SK-N-SH (cell line): ENCODE measurements around the gene OR52L1. TPM values are rescaled to one million over a fixed set of nuclear protein-coding genes. Genes with fewer than 3 reads are reported as not detected.

Experiments
- CTCF ChIA-PET: fragments of 300-600, 350-600 bp; formaldehyde crosslinking; extraction: SDS; loops from one replicate; lab custom pipeline; 2021; lab: Yijun Ruan, JAX
- POLR2A ChIA-PET: fragments of 350-600 bp; sonication (Branson Sonifier 250); formaldehyde crosslinking; extraction: SDS; loops from one replicate; lab custom pipeline; 2020; ENCODE audit warnings: antibody characterized with exemption, inconsistent platforms; lab: Yijun Ruan, JAX
- DNase-seq: peaks from one replicate; pipeline ENCODE4 v3.0.0; 2012
- H2AFZ ChIP-seq: fragments of 200-600 bp; sonication (generic); 2 replicates; pipeline ENCODE4 v1.8.1; 2016; ENCODE audit warnings: antibody characterized with exemption, mild to moderate bottlenecking, low read depth
- H3F3A ChIP-seq: fragments of 200-600 bp; sonication (generic); replicated peaks from 2 replicates; pipeline ENCODE3; 2016; ENCODE audit warnings: antibody characterized with exemption, mild to moderate bottlenecking; ENCODE audit not compliant: insufficient read depth
- H3K27ac ChIP-seq, 2 experiments: fragments of 200-500 bp in 1 of 2; fragments of 200-600 bp in 1 of 2; sonication (Bioruptor generic) in 1 of 2; sonication (generic), shearing (Covaris generic) in 1 of 2; 2 replicates each; pipeline versions ENCODE4 v1.5.1 to v1.6.1; 2014 to 2016; ENCODE audit warnings: low read depth in 2 of 2, inconsistent platforms in 1 of 2, low read length in 1 of 2, mild to moderate bottlenecking in 1 of 2, mixed read lengths in 1 of 2
- H3K27me3 ChIP-seq: fragments of 200-600 bp; sonication (generic), shearing (Covaris generic); 2 replicates; pipeline ENCODE4 v1.6.1; 2016; ENCODE audit warnings: mixed run types; ENCODE audit not compliant: insufficient read depth
- H3K36me3 ChIP-seq, 2 experiments: fragments of 200-500 bp in 1 of 2; fragments of 200-600 bp in 1 of 2; sonication (Bioruptor generic) in 1 of 2; sonication (generic) in 1 of 2; replicated peaks in 1 of 2; 2 replicates each; pipeline versions ENCODE3 to v1.5.1; 2014 to 2016; ENCODE audit warnings: low read length in 1 of 2, mild to moderate bottlenecking in 1 of 2; ENCODE audit not compliant: insufficient read depth in 2 of 2, control insufficient read depth in 1 of 2
- H3K4me1 ChIP-seq, 2 experiments: fragments of 200-500 bp in 1 of 2; fragments of 200-600 bp in 1 of 2; sonication (Bioruptor generic) in 1 of 2; sonication (generic), shearing (Covaris generic) in 1 of 2; 2 replicates each; pipeline versions ENCODE4 v1.5.1 to v1.6.1; 2014 to 2016; ENCODE audit warnings: low read depth in 1 of 2, low read length in 1 of 2, mixed run types in 1 of 2; ENCODE audit not compliant: insufficient read depth in 2 of 2, control insufficient read depth in 1 of 2
- H3K4me2 ChIP-seq: fragments of 200-600 bp; sonication (generic), shearing (Covaris generic); 2 replicates; pipeline ENCODE4 v1.6.1; 2017; ENCODE audit warnings: mixed run types
- H3K4me3 ChIP-seq, 2 experiments: fragments of 200-500 bp in 1 of 2; fragments of 200-600 bp in 1 of 2; sonication (Bioruptor generic) in 1 of 2; sonication (generic), shearing (Covaris generic) in 1 of 2; 2 replicates each; pipeline versions ENCODE4 v1.5.1 to v1.8.1; 2014 to 2016; ENCODE audit warnings: low read depth in 2 of 2, inconsistent platforms in 1 of 2, low read length in 1 of 2, mild to moderate bottlenecking in 1 of 2, mixed read lengths in 1 of 2, moderate library complexity in 1 of 2
- H3K79me2 ChIP-seq: fragments of 200-600 bp; sonication (generic); 2 replicates; pipeline ENCODE4 v1.8.1; 2017; ENCODE audit warnings: mild to moderate bottlenecking; ENCODE audit not compliant: insufficient read depth
- H3K9ac ChIP-seq: fragments of 200-600 bp; sonication (generic); 2 replicates; pipeline ENCODE4 v1.6.1; 2017; ENCODE audit warnings: mixed run types
- H3K9me2 ChIP-seq: fragments of 200-600 bp; sonication (generic); 2 replicates; pipeline ENCODE4 v1.6.1; 2017; ENCODE audit warnings: mixed run types
- H3K9me3 ChIP-seq: fragments of 200-600 bp; sonication (generic); 2 replicates; pipeline ENCODE4 v1.6.1; 2017; ENCODE audit warnings: mixed run types, mild to moderate bottlenecking, moderate library complexity
- H4K20me1 ChIP-seq: fragments of 200-600 bp; sonication (generic); 2 replicates; pipeline ENCODE4 v1.6.1; 2017; ENCODE audit warnings: mild to moderate bottlenecking, mixed run types; ENCODE audit not compliant: insufficient read depth
- ELF1 ChIP-seq: IDR thresholded peaks from 2 replicates; pipeline ENCODE4 v1.4.0; 2012
- EP300 ChIP-seq, 2 experiments: IDR thresholded peaks; 2 replicates each; pipeline versions ENCODE4 v1.4.0 to v1.6.1; 2012; ENCODE audit warnings: borderline replicate concordance in 1 of 2, low read depth in 1 of 2, low read length in 1 of 2
- EZH2phosphoT487 ChIP-seq: fragments of 200-600 bp; sonication (generic); IDR thresholded peaks from 2 replicates; pipeline ENCODE4 v1.6.1; 2017; ENCODE audit warnings: low read depth, mixed run types, mild to moderate bottlenecking, antibody characterized with exemption, moderate library complexity, borderline replicate concordance
- FOXJ3 ChIP-seq: sonication (generic); formaldehyde crosslinking; IDR thresholded peaks from 2 replicates; pipeline ENCODE4 v1.5.1; 2020; ENCODE audit warnings: mild to moderate bottlenecking, missing genetic modification reagents
- GABPA ChIP-seq: IDR thresholded peaks from 2 replicates; pipeline ENCODE4 v1.4.0; 2012; ENCODE audit warnings: low read depth, mild to moderate bottlenecking
- GATA2 ChIP-seq: sonication (generic); formaldehyde crosslinking; IDR thresholded peaks from 2 replicates; pipeline ENCODE4 v1.5.0; 2020; ENCODE audit warnings: mild to moderate bottlenecking, missing genetic modification reagents
- JUND ChIP-seq: IDR thresholded peaks from 2 replicates; pipeline ENCODE4 v1.4.0; 2012
- WGBS: methylation state at CpG from one replicate; pipeline ENCODE4 v1.1.6; 2017; ENCODE audit warnings: low lambda C conversion rate; 5-methylcytosine and 5-hydroxymethylcytosine counted together
- polyA plus RNA-seq, 3 experiments: library from polyadenylated mRNA; depleted of rRNA; stranded (reverse); fragments of >200 nt; gene quantifications; 2 replicates each; pipeline ENCODE4 v1.2.3, GENCODE V29; 2012
- TF ChIP-seq, protein P1 (sequence below): fragments of 200-600 bp; sonication (generic); IDR thresholded peaks from 2 replicates; pipeline ENCODE4 v1.6.1; 2017; ENCODE audit warnings: antibody characterized with exemption, mild to moderate bottlenecking, moderate library complexity
- TF ChIP-seq, protein P2 (sequence below): IDR thresholded peaks from 2 replicates; pipeline ENCODE4 v1.6.1; 2012; ENCODE audit warnings: mild to moderate bottlenecking, low read depth, low read length, moderate library complexity
- TF ChIP-seq, protein P3 (sequence below): fragments of 150-350 bp; IDR thresholded peaks from 2 replicates; pipeline ENCODE4 v1.6.1; 2016; ENCODE audit warnings: mild to moderate bottlenecking, low read depth, low read length
- TF ChIP-seq, protein P4 (sequence below): IDR thresholded peaks from 2 replicates; pipeline ENCODE4 v1.4.0; 2012; ENCODE audit warnings: low read depth

OR52L1 gene
- polyA plus RNA-seq, 1 of the 3 experiments (the other 2 are of a cell fraction), result not detected

DNA sequence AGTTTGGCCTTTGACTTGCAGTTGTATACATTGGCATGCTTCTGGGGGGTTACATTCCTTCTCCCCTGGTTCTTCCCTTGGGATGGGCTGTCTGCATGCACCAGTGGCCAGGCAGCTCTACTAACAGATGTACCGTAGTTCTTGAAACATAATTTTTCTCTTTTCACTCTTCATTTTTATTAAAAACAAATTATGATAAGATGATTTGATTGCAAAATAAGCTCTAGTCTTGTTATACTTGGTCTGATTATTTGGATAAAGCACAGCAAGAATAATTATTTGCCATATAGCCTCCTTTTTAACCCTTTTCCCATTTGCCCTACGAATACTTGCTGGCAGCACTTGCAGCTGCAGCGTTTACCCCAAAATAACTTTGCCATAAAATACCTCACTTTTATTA is 31.2 kb downstream of the OR52L1 start:
- TF ChIP-seq GATA2 (CRISPR knock-in tag), result no peak
- TF ChIP-seq, protein P1, sequence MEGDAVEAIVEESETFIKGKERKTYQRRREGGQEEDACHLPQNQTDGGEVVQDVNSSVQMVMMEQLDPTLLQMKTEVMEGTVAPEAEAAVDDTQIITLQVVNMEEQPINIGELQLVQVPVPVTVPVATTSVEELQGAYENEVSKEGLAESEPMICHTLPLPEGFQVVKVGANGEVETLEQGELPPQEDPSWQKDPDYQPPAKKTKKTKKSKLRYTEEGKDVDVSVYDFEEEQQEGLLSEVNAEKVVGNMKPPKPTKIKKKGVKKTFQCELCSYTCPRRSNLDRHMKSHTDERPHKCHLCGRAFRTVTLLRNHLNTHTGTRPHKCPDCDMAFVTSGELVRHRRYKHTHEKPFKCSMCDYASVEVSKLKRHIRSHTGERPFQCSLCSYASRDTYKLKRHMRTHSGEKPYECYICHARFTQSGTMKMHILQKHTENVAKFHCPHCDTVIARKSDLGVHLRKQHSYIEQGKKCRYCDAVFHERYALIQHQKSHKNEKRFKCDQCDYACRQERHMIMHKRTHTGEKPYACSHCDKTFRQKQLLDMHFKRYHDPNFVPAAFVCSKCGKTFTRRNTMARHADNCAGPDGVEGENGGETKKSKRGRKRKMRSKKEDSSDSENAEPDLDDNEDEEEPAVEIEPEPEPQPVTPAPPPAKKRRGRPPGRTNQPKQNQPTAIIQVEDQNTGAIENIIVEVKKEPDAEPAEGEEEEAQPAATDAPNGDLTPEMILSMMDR, result no peak
- no peak for TF ChIP-seq EP300 (IDR thresholded peaks at IDR 0.05; ENCODE audit: borderline replicate concordance in 1 of 2, low read depth in 1 of 2, low read length in 1 of 2)
- TF ChIP-seq FOXJ3, result no peak
- TF ChIP-seq, protein P2, sequence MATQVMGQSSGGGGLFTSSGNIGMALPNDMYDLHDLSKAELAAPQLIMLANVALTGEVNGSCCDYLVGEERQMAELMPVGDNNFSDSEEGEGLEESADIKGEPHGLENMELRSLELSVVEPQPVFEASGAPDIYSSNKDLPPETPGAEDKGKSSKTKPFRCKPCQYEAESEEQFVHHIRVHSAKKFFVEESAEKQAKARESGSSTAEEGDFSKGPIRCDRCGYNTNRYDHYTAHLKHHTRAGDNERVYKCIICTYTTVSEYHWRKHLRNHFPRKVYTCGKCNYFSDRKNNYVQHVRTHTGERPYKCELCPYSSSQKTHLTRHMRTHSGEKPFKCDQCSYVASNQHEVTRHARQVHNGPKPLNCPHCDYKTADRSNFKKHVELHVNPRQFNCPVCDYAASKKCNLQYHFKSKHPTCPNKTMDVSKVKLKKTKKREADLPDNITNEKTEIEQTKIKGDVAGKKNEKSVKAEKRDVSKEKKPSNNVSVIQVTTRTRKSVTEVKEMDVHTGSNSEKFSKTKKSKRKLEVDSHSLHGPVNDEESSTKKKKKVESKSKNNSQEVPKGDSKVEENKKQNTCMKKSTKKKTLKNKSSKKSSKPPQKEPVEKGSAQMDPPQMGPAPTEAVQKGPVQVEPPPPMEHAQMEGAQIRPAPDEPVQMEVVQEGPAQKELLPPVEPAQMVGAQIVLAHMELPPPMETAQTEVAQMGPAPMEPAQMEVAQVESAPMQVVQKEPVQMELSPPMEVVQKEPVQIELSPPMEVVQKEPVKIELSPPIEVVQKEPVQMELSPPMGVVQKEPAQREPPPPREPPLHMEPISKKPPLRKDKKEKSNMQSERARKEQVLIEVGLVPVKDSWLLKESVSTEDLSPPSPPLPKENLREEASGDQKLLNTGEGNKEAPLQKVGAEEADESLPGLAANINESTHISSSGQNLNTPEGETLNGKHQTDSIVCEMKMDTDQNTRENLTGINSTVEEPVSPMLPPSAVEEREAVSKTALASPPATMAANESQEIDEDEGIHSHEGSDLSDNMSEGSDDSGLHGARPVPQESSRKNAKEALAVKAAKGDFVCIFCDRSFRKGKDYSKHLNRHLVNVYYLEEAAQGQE, result no peak
- TF ChIP-seq, protein P3, sequence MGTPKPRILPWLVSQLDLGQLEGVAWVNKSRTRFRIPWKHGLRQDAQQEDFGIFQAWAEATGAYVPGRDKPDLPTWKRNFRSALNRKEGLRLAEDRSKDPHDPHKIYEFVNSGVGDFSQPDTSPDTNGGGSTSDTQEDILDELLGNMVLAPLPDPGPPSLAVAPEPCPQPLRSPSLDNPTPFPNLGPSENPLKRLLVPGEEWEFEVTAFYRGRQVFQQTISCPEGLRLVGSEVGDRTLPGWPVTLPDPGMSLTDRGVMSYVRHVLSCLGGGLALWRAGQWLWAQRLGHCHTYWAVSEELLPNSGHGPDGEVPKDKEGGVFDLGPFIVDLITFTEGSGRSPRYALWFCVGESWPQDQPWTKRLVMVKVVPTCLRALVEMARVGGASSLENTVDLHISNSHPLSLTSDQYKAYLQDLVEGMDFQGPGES, result no peak
- TF ChIP-seq, protein P4, sequence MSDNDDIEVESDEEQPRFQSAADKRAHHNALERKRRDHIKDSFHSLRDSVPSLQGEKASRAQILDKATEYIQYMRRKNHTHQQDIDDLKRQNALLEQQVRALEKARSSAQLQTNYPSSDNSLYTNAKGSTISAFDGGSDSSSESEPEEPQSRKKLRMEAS, result no peak
- no peak for TF ChIP-seq JUND
- no peak for TF ChIP-seq GABPA
- no peak for TF ChIP-seq ELF1
- no peak for TF ChIP-seq EZH2phosphoT487
- no peak for DNase-seq
- no peaks in the 10 kb centered on the region for H4K20me1 ChIP-seq
- no peaks in the 10 kb centered on the region for H3K9me3 ChIP-seq
- POLR2A ChIA-PET, result no interaction called here
- no peak overlapping the region for H3K27ac ChIP-seq
- 12% methylated on average over 3 of the region's 3 CpGs for WGBS
- H3K4me1 ChIP-seq, result no peaks in the 10 kb centered on the region
- H3K9ac ChIP-seq, result no peak overlapping the region
- CTCF ChIA-PET, result no interaction called here
- no peak overlapping the region for H2AFZ ChIP-seq
- H3K79me2 ChIP-seq, result no peaks in the 10 kb centered on the region
- no peaks in the 10 kb centered on the region for H3K9me2 ChIP-seq
- H3K27me3 ChIP-seq, result no peaks in the 10 kb centered on the region
- no peaks in the 10 kb centered on the region for H3F3A ChIP-seq
- H3K4me3 ChIP-seq, result no peak overlapping the region
- H3K36me3 ChIP-seq, result no peaks in the 10 kb centered on the region
- H3K4me2 ChIP-seq, result no peak overlapping the region
